ENCODE results near the gene RARRES2.

DNA sequence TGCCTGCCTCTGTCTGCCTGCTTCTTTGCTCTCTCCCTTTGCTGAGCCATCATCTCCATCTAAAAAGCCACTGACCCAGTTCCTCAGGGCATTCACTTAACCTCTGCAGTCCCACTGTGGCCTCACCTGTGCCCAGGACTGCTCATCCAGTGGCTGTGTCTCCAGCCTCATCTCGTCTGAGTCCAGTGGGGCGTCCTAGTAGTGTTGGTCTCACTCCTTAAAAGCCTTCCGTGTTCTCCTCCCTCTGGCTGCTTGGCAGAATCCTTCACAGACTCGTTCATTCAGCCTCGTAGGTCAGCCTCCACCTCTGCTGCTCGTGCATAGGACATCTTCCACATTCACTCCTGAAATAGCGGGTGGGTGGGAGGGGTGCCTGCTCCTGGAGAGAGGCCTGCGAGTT is 7.3 kb downstream of the RARRES2 start:
- TF ChIP-seq, protein P1, sequence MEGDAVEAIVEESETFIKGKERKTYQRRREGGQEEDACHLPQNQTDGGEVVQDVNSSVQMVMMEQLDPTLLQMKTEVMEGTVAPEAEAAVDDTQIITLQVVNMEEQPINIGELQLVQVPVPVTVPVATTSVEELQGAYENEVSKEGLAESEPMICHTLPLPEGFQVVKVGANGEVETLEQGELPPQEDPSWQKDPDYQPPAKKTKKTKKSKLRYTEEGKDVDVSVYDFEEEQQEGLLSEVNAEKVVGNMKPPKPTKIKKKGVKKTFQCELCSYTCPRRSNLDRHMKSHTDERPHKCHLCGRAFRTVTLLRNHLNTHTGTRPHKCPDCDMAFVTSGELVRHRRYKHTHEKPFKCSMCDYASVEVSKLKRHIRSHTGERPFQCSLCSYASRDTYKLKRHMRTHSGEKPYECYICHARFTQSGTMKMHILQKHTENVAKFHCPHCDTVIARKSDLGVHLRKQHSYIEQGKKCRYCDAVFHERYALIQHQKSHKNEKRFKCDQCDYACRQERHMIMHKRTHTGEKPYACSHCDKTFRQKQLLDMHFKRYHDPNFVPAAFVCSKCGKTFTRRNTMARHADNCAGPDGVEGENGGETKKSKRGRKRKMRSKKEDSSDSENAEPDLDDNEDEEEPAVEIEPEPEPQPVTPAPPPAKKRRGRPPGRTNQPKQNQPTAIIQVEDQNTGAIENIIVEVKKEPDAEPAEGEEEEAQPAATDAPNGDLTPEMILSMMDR (IDR thresholded peaks at IDR 0.05): no peak
- TF ChIP-seq POLR2AphosphoS5 (IDR thresholded peaks at IDR 0.05): no peak

Measured in esophagus muscularis mucosa (tissue), 3 donors.